Measurements from ENCODE around the gene ZNF536.
"Not testable (repeated sequence)": the region's sequence is repeated elsewhere in the genome, so short reads cannot be mapped to it uniquely, and the experiment has no call there.

The ZNF536 gene

GRCh38 chr19:30419568-30420180, 47.5 kb downstream of the ZNF536 start:
- no peak for DNase-seq (ENCODE audit: low read depth)

DNA sequence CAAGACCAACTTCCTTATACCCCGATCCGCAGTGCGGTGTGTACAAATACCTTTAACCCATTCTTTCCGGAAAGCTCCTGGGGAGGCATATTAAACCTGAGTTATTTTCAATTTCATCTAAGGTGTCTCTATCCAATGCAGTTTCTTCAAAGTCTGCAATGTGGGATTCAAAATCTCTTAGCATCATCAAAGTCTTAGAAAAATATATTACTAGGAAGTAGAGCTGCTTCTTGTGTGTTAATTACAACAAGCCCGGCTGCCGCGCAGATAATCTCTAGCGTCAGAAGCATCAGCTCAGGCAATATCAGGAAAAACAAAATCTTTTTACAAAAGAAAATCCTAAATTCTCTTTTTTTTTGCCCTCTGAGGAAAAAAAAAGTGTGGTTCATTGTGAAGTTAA, 48.1 kb downstream of the ZNF536 start:
- no peak for DNase-seq (ENCODE audit: low read depth)

DNA sequence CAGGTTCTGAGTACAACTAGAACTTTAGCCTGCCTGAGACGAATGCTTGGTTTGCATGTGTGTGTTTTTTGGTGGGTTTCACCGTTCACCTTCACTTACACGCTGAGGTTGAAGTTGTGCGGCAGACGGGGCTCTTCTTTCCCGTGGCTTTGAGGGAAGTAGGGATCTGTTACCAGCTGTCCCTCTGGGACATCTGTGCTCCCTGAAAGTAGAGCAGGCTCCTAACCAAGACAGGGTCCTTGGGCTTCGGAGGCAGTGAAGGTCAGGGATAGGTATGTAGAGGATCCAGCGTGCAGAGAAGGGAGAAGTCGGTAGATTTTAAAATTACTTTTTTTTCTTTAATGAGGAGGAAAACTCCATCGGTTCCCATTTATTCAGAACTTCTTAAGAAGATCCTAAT, 48.7 kb downstream of the ZNF536 start:
- no peak for DNase-seq (ENCODE audit: low read depth)

- DNase-seq (ENCODE audit: low read depth): no peak
Observed at GRCh38 chr19:30421571-30421970, 49.4 kb downstream of the ZNF536 start.

DNA sequence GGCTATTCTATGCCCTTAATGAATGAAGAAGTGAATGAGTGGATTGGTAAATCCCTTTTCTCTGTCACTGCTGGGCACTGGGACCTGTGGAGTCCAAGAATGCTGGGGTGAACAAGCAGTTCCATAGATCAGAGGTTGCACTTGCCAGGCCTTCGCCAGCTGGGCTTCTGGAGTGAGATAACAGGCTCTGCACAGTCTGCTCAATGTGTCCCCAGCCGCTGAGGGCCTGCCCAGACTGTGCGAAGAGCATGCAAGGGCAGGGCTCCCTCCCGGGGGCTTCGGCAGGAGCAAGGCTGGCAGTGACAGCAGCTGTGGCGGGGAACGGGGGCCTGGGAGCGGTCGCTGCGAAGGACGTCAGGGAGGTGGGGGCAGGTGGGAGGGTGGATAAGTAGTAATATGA, 51.3 kb downstream of the ZNF536 start:
- DNase-seq (ENCODE audit: low read depth): no peak

DNA sequence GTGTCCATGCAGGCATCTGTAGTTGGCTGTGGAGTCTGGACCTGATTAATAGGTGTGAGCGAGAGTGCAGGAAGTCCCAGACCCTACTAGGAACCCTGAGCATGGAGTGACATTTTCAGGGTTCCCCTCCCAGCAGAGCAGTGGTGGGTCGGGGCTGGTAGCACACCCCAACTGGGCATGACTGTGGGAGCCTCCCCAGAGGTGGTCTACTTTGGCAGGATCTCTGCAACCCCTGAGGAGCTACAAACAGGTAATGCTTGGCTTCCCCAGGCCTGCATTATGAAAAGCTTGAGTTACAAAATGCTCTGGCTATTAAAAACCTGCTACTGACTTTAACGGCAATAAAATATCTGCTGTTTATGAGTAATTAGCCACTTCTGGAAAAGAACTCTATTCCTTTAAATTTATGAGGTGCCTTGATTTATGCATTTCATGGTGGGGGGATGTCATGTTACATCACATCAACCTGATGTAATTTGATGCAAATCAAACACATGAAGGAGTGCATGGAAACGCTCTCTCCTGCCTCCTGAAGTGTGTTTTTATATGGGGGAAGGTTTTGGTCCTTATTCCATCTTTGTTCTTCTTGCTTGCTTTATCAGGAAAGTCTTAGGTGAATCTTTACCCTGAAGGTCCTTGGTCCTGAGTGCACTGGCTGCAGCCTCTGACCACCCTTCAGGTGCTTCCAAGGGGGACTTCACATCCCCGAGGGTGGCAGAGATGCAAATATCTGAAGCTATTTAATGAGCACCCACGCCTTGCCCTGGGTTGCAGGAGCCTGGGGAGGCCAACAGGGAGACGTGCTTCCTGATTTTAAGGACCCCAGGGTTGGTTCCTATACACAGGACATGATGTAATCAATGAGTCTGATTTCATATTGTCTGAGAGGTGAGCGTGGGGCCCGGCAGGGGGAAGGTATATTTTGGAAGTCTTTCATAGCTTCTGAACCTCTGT, 54.0 kb downstream of the ZNF536 start:
- DNase-seq (ENCODE audit: low read depth): no peak

DNA sequence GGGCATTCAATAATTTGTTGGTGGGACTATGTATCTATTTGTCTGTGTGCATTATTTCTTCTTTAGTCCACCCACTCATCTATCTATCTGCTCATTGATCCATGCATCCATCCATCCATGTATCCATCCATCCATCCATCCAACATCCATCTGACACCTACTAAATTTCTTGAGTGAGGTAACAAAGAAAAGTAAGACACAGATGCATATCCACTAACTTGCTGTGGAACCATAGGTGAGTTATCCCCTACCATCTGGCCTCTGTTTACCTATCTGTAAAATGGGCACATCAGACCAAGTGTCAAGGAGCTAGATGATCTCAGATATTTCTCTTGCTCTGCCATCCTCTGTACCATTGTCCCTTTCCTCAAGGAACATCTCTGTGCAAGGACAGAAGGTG, 54.7 kb downstream of the ZNF536 start:
- no peak for DNase-seq (ENCODE audit: low read depth)

DNA sequence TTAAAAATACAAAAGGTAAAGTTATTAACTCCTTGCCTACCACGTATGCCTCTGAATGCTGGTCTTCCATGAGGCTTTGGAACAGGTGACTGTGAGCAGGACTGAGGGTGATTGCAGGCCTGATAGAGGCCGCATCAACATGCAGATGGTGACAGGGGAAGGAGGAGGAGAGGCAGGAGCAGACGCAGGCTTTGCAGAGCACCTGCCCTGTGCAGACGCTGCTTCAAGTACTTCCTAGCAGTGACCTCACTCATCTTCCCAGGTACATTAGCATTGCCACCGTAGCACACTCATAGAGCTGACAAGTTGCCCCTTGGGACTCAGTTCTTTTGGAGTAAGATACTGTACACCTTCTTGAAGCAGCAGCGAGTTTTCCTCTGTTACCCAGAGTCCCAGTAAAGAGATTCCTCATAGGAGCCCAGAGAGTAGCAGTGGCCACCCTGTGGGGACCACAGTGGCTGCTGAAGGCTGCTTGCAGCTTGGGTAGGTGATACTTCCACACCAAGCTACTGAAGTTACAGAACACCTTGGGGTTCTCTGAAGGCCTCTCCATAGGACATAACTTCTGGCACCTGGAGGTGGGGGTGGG, 56.0 kb downstream of the ZNF536 start:
- DNase-seq (ENCODE audit: low read depth): no peak

DNA sequence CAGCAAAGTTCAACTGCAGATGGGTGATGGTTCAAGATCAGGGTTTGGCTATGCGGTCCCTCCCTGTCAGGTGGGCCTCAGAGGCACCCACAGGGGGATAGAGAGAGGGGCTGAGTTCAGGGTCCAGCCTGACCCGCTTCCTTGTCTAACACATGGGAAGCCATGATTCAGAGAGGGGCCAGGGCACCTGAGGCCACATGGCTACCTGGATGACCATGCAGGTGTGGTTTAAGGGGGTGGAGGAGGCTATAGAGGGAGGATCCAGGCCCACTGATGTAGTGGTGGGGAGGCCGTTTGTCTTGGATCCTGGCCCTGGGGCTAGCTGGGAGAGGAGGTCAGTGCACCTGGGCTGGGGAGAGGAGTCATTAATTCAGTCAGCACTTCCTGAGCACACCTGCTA, 56.7 kb downstream of the ZNF536 start:
- no peak for DNase-seq (ENCODE audit: low read depth)

GRCh38 chr19:30430206-30430734, 58.1 kb downstream of the ZNF536 start:
- DNase-seq (ENCODE audit: low read depth): no peak

- no peak for DNase-seq (ENCODE audit: low read depth)
Observed at GRCh38 chr19:30431591-30431990, 59.4 kb downstream of the ZNF536 start.

GRCh38 chr19:30434797-30435594, 62.8 kb downstream of the ZNF536 start:
- DNase-seq (ENCODE audit: low read depth): no peak

- DNase-seq (ENCODE audit: low read depth): no peak
Observed at GRCh38 chr19:30437869-30438268, 65.7 kb downstream of the ZNF536 start.

GRCh38 chr19:30439310-30439709, 67.1 kb downstream of the ZNF536 start:
- DNase-seq (ENCODE audit: low read depth): no peak

DNA sequence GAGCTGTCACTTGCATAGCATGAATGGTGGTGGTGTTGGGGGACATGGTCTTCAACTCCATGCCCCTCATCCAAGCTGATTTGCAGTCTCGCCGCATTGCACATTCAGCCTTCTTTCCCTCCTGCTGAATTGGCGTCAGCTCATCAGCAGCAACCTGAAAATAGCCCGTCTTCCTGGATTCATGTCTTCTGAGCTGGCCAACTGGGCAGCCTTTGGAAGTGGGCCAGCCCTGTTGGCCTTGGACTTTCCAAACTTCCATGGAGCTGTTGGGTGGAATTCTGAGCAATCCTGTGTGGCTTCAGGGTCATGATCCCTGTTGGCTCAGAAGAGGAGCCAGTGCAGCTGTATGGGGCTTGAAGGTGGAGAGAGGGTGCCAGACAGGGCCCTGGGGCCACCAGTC, 68.8 kb downstream of the ZNF536 start:
- DNase-seq (ENCODE audit: low read depth): no peak

- DNase-seq (ENCODE audit: low read depth): no peak
Observed at GRCh38 chr19:30442674-30443073, 70.5 kb downstream of the ZNF536 start.

DNA sequence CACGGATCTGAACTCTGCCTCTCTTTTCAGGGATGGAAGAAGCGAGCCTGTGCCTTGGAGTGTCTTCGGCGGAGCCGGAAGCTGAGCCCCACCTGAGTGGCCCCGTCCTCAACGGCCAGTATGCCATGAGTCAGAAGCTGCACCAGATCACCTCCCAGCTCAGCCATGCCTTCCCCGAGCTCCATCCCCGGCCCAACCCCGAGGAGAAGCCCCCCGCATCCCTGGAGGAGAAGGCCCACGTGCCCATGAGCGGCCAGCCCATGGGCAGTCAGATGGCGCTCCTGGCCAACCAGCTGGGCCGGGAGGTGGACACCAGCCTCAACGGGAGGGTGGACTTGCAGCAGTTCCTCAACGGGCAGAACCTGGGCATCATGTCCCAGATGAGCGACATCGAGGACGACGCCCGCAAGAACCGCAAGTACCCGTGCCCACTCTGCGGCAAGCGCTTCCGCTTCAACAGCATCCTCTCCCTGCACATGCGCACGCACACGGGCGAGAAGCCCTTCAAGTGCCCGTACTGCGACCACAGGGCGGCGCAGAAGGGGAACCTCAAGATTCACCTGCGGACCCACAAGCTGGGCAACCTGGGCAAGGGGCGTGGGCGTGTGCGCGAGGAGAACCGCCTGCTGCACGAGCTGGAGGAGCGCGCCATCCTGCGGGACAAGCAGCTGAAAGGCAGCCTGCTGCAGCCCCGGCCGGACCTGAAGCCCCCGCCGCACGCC, 71.5 kb downstream of the ZNF536 start:
- DNase-seq (ENCODE audit: low read depth): no peak

DNA sequence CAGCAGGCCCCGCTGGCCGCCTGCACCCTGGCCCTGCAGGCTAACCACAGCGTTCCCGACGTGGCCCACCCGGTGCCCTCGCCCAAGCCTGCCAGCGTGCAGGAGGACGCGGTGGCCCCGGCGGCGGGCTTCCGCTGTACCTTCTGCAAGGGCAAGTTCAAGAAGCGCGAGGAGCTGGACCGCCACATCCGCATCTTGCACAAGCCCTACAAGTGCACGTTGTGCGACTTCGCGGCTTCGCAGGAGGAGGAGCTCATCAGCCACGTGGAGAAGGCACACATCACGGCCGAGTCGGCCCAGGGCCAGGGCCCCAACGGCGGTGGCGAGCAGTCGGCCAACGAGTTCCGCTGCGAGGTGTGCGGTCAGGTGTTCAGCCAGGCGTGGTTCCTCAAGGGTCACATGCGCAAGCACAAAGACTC, 72.1 kb downstream of the ZNF536 start:
- DNase-seq (ENCODE audit: low read depth): no peak

DNA sequence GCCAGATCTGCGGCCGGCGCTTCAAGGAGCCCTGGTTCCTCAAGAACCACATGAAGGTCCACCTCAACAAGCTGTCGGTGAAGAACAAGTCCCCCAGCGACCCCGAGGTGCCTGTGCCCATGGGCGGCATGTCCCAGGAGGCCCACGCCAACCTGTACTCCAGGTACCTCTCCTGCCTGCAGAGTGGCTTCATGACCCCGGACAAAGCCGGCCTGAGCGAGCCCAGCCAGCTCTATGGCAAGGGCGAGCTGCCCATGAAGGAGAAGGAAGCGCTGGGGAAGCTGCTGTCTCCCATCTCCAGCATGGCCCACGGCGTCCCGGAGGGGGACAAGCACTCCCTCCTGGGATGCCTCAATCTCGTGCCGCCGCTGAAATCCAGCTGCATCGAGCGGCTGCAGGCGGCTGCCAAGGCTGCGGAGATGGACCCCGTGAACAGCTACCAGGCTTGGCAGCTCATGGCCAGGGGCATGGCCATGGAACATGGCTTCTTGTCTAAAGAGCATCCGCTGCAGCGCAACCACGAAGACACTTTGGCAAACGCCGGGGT, 72.6 kb downstream of the ZNF536 start:
- no peak for DNase-seq (ENCODE audit: low read depth)

- no peak for DNase-seq (ENCODE audit: low read depth)
Observed at GRCh38 chr19:30445385-30445784, 73.2 kb downstream of the ZNF536 start.

GRCh38 chr19:30446120-30446519, 73.9 kb downstream of the ZNF536 start:
- DNase-seq (ENCODE audit: low read depth): not testable (repeated sequence)

Data from activated T-cell treated with anti-CD3 and anti-CD28 coated beads for 48 hours (primary cell).